Measurements from ENCODE around the gene UST. TPM values are rescaled to one million over a fixed set of nuclear protein-coding genes. Genes with fewer than 3 reads are reported as not detected.

UST gene
- total RNA-seq, 6 experiments from 2014 or later: 0.44 to 1.9 (median 0.91) TPM

DNA sequence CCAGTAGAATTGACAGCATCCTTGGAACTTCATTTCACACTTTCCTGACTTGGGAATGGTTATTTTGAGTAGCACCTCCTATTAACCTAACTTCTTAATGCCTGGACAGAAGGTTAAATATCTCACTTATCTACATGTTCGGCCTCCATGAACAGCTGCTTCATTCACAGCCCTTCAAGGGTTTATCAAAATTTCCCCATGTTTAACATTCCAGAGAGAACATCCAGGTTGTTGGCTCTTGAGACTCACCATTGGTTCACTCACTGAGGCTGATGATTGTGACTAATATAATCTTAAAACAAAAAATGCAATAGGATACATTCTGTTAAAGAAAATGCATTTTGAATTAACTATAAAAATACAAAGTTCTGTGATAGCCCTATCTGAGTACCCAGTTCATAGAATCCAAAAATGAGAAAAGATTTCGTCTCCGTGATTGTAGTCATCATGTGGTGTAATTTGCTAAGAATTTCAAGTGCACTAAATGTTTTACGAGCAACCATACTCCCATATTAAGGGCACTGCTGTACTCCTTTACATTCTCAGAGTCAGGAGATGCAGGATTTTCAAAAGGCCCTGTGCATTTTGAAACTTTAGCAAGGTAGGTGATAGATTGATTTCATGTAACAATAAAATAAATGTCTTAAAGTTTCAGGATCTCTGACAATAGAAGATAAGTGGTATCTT, 310.1 kb downstream of the UST start:
- no peak overlapping the region for H3K4me3 ChIP-seq
- no peak for DNase-seq
- no peaks in the 10 kb centered on the region for H3K27me3 ChIP-seq
- TF ChIP-seq POLR2A (IDR thresholded peaks at IDR 0.05): no peak
- TF ChIP-seq, protein P1, sequence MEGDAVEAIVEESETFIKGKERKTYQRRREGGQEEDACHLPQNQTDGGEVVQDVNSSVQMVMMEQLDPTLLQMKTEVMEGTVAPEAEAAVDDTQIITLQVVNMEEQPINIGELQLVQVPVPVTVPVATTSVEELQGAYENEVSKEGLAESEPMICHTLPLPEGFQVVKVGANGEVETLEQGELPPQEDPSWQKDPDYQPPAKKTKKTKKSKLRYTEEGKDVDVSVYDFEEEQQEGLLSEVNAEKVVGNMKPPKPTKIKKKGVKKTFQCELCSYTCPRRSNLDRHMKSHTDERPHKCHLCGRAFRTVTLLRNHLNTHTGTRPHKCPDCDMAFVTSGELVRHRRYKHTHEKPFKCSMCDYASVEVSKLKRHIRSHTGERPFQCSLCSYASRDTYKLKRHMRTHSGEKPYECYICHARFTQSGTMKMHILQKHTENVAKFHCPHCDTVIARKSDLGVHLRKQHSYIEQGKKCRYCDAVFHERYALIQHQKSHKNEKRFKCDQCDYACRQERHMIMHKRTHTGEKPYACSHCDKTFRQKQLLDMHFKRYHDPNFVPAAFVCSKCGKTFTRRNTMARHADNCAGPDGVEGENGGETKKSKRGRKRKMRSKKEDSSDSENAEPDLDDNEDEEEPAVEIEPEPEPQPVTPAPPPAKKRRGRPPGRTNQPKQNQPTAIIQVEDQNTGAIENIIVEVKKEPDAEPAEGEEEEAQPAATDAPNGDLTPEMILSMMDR (IDR thresholded peaks at IDR 0.05): no peak
- no peaks in the 10 kb centered on the region for H3K9me3 ChIP-seq
- no peak for ATAC-seq
- no peak overlapping the region for H3K27ac ChIP-seq
- WGBS (ENCODE audit: insufficient coverage, low coverage, low lambda C conversion rate, missing lambda C conversion rate): 94% methylated on average over 4 of the region's 4 CpGs
- intact Hi-C loops (cut with DNase I): no loop called here
- H3K36me3 ChIP-seq: no peaks in the 10 kb centered on the region
- peaks cover 0 to 13% (median 1%) of the 10 kb centered on the region in 4 donors for H3K4me1 ChIP-seq

DNA sequence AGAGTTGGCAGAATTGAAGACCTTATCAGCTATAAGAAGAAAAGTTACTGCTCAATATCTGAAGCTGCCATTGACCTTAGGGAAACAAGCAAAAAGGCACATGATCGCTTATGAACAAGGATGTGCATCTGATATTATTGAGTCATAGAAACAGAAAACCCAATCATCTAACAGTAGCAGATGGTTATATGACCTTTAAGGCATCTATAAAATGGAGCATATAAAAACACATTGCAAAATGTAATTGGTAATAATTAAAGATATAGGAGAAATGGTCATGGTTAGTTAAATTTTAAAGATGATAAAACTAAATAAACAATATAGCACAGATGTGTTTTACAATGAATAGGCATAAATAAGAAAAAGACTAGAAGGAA, 310.6 kb downstream of the UST start:
- Histone ChIP-seq H3K9me3 (no peaks in the 10 kb centered on the region), H3K36me3 (no peaks in the 10 kb centered on the region), H3K27me3 (no peaks in the 10 kb centered on the region), H3K4me1 (peaks cover 0 to 13% (median 1%) of the 10 kb centered on the region in 4 donors), H3K27ac (no peak overlapping the region), H3K4me3 (no peak overlapping the region)
- DNase-seq (no peak), ATAC-seq (no peak)
- TF ChIP-seq, protein P1 (IDR thresholded peaks at IDR 0.05): no peak
- TF ChIP-seq POLR2A (IDR thresholded peaks at IDR 0.05): no peak
- WGBS (ENCODE audit: insufficient coverage, low coverage, low lambda C conversion rate, missing lambda C conversion rate): 100% methylated on average over 1 of the region's 1 CpG
- intact Hi-C loops (cut with DNase I): no loop called here

DNA sequence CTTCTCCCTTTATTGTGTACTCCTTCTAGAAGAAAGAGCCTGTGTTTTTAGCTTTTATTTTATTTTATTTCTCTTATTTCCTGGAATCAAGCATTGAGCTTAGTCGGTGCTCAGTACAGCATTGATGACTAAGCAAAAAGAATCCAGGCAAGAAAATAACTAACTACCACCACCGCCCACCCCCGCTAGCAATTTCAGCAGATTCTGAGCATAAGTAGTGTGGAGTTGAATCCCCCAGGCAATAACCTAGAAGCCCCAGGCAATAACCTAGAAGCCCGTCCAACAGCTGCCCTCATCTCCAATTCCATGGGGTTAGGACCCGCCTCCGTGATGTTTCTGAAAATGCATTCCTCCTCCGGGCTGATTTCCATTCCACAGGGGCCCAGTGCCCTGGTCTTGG, 312.7 kb downstream of the UST start:
- WGBS (ENCODE audit: insufficient coverage, low coverage, low lambda C conversion rate, missing lambda C conversion rate): 77% methylated on average over 7 of the region's 7 CpGs
- Histone ChIP-seq H3K9me3 (no peaks in the 10 kb centered on the region), H3K27me3 (no peaks in the 10 kb centered on the region), H3K4me1 (peaks cover 0 to 13% (median 1%) of the 10 kb centered on the region in 4 donors), H3K4me3 (no peak overlapping the region), H3K36me3 (no peaks in the 10 kb centered on the region), H3K27ac (no peak overlapping the region)
- DNase-seq (no peak), ATAC-seq (no peak)
- no peak for TF ChIP-seq POLR2A (IDR thresholded peaks at IDR 0.05)
- TF ChIP-seq, protein P1 (IDR thresholded peaks at IDR 0.05): no peak
- intact Hi-C loops (cut with DNase I): no loop called here

DNA sequence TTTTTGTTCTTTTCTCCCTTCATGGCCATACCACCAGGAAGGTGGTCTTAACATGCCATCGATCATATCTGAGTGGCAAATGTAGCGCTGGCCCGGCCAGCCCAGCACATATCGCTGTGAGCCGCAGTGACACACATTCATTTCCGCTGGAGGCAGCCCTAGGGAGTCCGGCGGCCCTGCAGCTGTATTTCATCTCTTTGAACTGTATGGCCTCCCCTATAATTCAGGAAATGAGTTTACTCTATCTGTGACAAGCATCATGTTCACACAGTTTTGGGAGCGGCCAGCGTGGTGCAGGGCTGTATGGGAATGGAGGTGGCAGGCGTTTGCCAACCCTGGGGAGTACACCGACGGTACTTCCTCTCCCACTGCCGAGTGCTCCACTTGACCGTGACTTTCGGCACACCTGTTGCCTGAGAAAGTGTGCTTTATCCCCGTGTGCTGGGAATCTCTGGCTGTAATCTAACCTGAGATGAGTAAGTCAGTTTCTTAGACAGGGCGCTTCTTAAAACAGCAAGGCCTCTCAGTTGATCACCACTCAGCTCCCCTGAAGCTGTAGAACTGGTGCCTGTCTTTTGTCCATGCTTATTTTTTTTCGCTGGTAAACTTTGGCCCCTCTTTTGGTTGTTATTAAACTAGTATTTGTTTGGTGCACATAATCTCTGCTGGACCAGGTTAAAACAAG, 313.6 kb downstream of the UST start:
- TF ChIP-seq POLR2A (IDR thresholded peaks at IDR 0.05): no peak
- TF ChIP-seq, protein P1 (IDR thresholded peaks at IDR 0.05): no peak
- H3K9me3 ChIP-seq: no peaks in the 10 kb centered on the region
- ATAC-seq: peak; percentile 19 to 53 (median 42)
- no peaks in the 10 kb centered on the region for H3K27me3 ChIP-seq
- H3K4me1 ChIP-seq: peaks cover 0 to 15% (median 3%) of the 10 kb centered on the region in 4 donors
- intact Hi-C loops (cut with DNase I): no loop called here
- WGBS (ENCODE audit: insufficient coverage, low coverage, low lambda C conversion rate, missing lambda C conversion rate): 77% methylated on average over 16 of the region's 19 CpGs
- no peak for DNase-seq
- H3K27ac ChIP-seq: no peak overlapping the region
- no peaks in the 10 kb centered on the region for H3K36me3 ChIP-seq
- H3K4me3 ChIP-seq: no peak overlapping the region

Measured in right lobe of liver (tissue), 6 donors.